ENCODE data around the gene ISG20L2.

Gene ISG20L2

GRCh38 chr1:156682166-156682890, 46.2 kb downstream of the ISG20L2 start:
- H3K4me3 ChIP-seq (ENCODE audit: low read depth, low read length): no peak overlapping the region
- TF ChIP-seq CTCF (IDR thresholded peaks at IDR 0.05; ENCODE audit: low read depth, low read length): no peak

GRCh38 chr1:156681196-156681960, 47.2 kb downstream of the ISG20L2 start:
- no peak for TF ChIP-seq CTCF (IDR thresholded peaks at IDR 0.05; ENCODE audit: low read depth, low read length)
- no peak overlapping the region for H3K4me3 ChIP-seq (ENCODE audit: low read depth, low read length)

- H3K4me3 ChIP-seq (ENCODE audit: low read depth, low read length): no peak overlapping the region
- no peak for TF ChIP-seq CTCF (IDR thresholded peaks at IDR 0.05; ENCODE audit: low read depth, low read length)
These were observed 48.5 kb downstream of the ISG20L2 start for GRCh38 chr1:156680056-156680455.

- peak; percentile 90 for TF ChIP-seq CTCF (IDR thresholded peaks at IDR 0.05; ENCODE audit: low read depth, low read length)
- peak overlapping the region; percentile 65 for H3K4me3 ChIP-seq (ENCODE audit: low read depth, low read length)
These were observed 50.7 kb downstream of the ISG20L2 start for GRCh38 chr1:156677616-156678596.

- TF ChIP-seq CTCF (IDR thresholded peaks at IDR 0.05; ENCODE audit: low read depth, low read length): no peak
- peak within 1 kb of the TSS; percentile 65 for H3K4me3 ChIP-seq (ENCODE audit: low read depth, low read length)
These were observed 51.5 kb downstream of the ISG20L2 start, which contains the start of gene NES for GRCh38 chr1:156676820-156677615. Gene NES, minus strand, starts transcription at chr1:156677407. Its CDS starts 143 bp downstream, at chr1:156677264.

- H3K4me3 ChIP-seq (ENCODE audit: low read depth, low read length): peak overlapping the region; percentile 65
- no peak for TF ChIP-seq CTCF (IDR thresholded peaks at IDR 0.05; ENCODE audit: low read depth, low read length)
These were observed 52.3 kb downstream of the ISG20L2 start for GRCh38 chr1:156676114-156676819.
